ENCODE measurements around the gene SAP30L. TPM values are rescaled to one million over a fixed set of nuclear protein-coding genes. Genes with fewer than 3 reads are reported as not detected.

SAP30L gene
- total and polyA plus RNA-seq, 4 donors: 6.3 to 11.1 (median 8.6) TPM

DNA sequence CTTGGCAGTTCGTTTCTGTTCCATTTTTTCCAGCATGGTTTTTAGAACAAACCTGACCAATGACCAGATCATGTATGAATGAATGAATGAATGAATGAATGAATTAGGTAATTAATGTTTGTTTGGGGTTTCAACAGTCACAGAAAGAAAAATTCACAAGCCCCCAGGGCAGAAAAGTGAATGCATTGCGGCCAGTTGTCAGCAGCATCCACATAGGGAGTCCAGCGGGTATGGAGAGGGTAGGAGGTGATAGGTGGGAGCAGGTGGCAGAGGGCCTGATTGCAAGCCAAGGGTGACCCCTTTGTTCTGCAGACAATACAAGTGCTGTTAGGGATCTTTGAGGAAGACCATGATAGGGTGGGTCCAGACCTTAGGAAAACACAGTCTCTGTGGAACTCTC, 49.7 kb upstream of the SAP30L start:
- TF ChIP-seq HNF4G (IDR thresholded peaks at IDR 0.05) (no peak), RAD21 (IDR thresholded peaks at IDR 0.05) (no peak), FOXA1 (IDR thresholded peaks at IDR 0.05) (no peak), EGR1 (IDR thresholded peaks at IDR 0.05; ENCODE audit: low read depth in 2 of 2) (no peak), JUND (IDR thresholded peaks at IDR 0.05) (no peak), RXRA (IDR thresholded peaks at IDR 0.05) (no peak), TAF1 (conservative IDR thresholded peaks at IDR 0.05) (no peak), SP1 (IDR thresholded peaks at IDR 0.05) (no peak), ATF3 (IDR thresholded peaks at IDR 0.05) (no peak), HNF4A (conservative IDR thresholded peaks at IDR 0.05) (no peak), GABPA (IDR thresholded peaks at IDR 0.05 in 1 of 2, conservative IDR thresholded peaks at IDR 0.05 in 1 of 2) (no peak), FOXA2 (IDR thresholded peaks at IDR 0.05) (no peak), REST (IDR thresholded peaks at IDR 0.05) (no peak), ZBTB33 (IDR thresholded peaks at IDR 0.05) (no peak)
- TF ChIP-seq, protein P1, sequence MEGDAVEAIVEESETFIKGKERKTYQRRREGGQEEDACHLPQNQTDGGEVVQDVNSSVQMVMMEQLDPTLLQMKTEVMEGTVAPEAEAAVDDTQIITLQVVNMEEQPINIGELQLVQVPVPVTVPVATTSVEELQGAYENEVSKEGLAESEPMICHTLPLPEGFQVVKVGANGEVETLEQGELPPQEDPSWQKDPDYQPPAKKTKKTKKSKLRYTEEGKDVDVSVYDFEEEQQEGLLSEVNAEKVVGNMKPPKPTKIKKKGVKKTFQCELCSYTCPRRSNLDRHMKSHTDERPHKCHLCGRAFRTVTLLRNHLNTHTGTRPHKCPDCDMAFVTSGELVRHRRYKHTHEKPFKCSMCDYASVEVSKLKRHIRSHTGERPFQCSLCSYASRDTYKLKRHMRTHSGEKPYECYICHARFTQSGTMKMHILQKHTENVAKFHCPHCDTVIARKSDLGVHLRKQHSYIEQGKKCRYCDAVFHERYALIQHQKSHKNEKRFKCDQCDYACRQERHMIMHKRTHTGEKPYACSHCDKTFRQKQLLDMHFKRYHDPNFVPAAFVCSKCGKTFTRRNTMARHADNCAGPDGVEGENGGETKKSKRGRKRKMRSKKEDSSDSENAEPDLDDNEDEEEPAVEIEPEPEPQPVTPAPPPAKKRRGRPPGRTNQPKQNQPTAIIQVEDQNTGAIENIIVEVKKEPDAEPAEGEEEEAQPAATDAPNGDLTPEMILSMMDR (IDR thresholded peaks at IDR 0.05; ENCODE audit: low read depth, low read length, missing input control): no peak
- H3K4me3 ChIP-seq (ENCODE audit: low read depth in 1 of 3, low read length in 3 of 3): no peak overlapping the region
- no peaks in the 10 kb centered on the region for H3K9me3 ChIP-seq (ENCODE audit: control insufficient read depth in 4 of 4, low read length in 3 of 4)
- H3K4me1 ChIP-seq (ENCODE audit: control insufficient read depth in 4 of 4, insufficient read depth in 4 of 4, low read length in 3 of 4): peaks cover 0 to 3% (median 1%) of the 10 kb centered on the region in 4 donors
- H3K27ac ChIP-seq (ENCODE audit: low read depth in 1 of 2, low read length in 2 of 2): no peak overlapping the region
- no peak overlapping the region for H3K9ac ChIP-seq (ENCODE audit: low read depth in 1 of 2, low read length in 2 of 2)
- 97% methylated on average over 3 of the region's 3 CpGs for WGBS
- no peak for DNase-seq (ENCODE audit: low spot score)
- no peaks in the 10 kb centered on the region for H3K36me3 ChIP-seq (ENCODE audit: control insufficient read depth in 4 of 4, insufficient read depth in 3 of 4, low read depth in 1 of 4, low read length in 3 of 4)
- H3K27me3 ChIP-seq (ENCODE audit: control insufficient read depth in 4 of 4, insufficient read depth in 4 of 4, low read length in 3 of 4): no peaks in the 10 kb centered on the region

DNA sequence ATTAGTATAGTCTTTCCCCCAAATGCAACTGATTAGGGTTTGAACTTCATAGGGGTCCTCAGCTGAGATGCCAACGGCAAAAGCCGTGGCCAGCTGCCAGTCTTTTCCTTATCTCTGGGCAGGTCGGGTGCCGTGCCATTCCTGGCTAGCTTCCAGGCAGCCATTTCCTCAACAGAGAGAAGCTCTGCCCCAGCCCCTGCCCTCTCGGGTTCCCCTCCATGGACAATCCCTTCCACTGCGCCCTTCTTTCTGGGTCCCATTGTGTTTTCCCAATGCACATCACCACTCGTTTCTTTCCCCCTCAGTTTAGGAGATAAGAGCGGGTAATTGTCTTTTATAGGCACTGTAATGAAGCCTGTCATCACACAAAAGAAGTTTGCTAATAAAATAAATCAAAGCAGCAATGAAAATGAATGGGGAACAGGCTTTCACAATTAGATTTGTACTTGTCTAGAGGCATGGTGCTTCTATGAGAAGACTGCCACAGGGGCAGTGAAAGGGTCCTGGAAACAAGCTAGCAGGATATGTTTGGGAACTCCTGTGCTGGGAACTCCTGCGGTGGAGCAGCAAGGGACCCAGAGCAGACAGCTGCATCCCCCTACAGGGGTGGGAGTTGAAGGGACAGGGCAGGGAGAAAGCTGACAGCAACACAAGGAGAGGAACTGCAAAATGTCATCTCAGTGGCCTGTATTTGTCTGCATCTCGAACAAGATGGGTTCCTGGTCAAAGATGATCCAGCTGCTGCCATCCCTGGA, 48.0 kb upstream of the SAP30L start:
- no peak for TF ChIP-seq NR2F2 (IDR thresholded peaks at IDR 0.05)
- TF ChIP-seq FOXA1 (IDR thresholded peaks at IDR 0.05): no peak
- no peak for TF ChIP-seq FOXA2 (IDR thresholded peaks at IDR 0.05)
- TF ChIP-seq, protein P1 (IDR thresholded peaks at IDR 0.05; ENCODE audit: low read depth, low read length, missing input control): no peak
- no peak for TF ChIP-seq ZBTB33 (IDR thresholded peaks at IDR 0.05)
- no peak for TF ChIP-seq TAF1 (conservative IDR thresholded peaks at IDR 0.05)
- TF ChIP-seq JUND (IDR thresholded peaks at IDR 0.05): no peak
- TF ChIP-seq, protein P2, sequence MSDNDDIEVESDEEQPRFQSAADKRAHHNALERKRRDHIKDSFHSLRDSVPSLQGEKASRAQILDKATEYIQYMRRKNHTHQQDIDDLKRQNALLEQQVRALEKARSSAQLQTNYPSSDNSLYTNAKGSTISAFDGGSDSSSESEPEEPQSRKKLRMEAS (IDR thresholded peaks at IDR 0.05): no peak
- no peak for TF ChIP-seq HNF4A (conservative IDR thresholded peaks at IDR 0.05)
- no peak for TF ChIP-seq EGR1 (IDR thresholded peaks at IDR 0.05; ENCODE audit: low read depth in 2 of 2)
- TF ChIP-seq GABPA (IDR thresholded peaks at IDR 0.05 in 1 of 2, conservative IDR thresholded peaks at IDR 0.05 in 1 of 2): no peak
- TF ChIP-seq RAD21 (IDR thresholded peaks at IDR 0.05): no peak
- TF ChIP-seq RXRA (IDR thresholded peaks at IDR 0.05): no peak
- TF ChIP-seq ATF3 (IDR thresholded peaks at IDR 0.05): no peak
- no peak for TF ChIP-seq SP1 (IDR thresholded peaks at IDR 0.05)
- Histone ChIP-seq H3K36me3 (ENCODE audit: control insufficient read depth in 4 of 4, insufficient read depth in 3 of 4, low read depth in 1 of 4, low read length in 3 of 4) (no peaks in the 10 kb centered on the region), H3K4me1 (ENCODE audit: control insufficient read depth in 4 of 4, insufficient read depth in 4 of 4, low read length in 3 of 4) (peaks cover 0 to 3% (median 1%) of the 10 kb centered on the region in 4 donors), H3K27ac (ENCODE audit: low read depth in 1 of 2, low read length in 2 of 2) (no peak overlapping the region), H3K9ac (ENCODE audit: low read depth in 1 of 2, low read length in 2 of 2) (no peak overlapping the region), H3K27me3 (ENCODE audit: control insufficient read depth in 4 of 4, insufficient read depth in 4 of 4, low read length in 3 of 4) (no peaks in the 10 kb centered on the region), H3K4me3 (ENCODE audit: low read depth in 1 of 3, low read length in 3 of 3) (no peak overlapping the region), H3K9me3 (ENCODE audit: control insufficient read depth in 4 of 4, low read length in 3 of 4) (no peaks in the 10 kb centered on the region)
- DNase-seq (ENCODE audit: low spot score): no peak
- 56% methylated on average over 10 of the region's 10 CpGs for WGBS
